ENCODE results near the gene PEX14.

DNA sequence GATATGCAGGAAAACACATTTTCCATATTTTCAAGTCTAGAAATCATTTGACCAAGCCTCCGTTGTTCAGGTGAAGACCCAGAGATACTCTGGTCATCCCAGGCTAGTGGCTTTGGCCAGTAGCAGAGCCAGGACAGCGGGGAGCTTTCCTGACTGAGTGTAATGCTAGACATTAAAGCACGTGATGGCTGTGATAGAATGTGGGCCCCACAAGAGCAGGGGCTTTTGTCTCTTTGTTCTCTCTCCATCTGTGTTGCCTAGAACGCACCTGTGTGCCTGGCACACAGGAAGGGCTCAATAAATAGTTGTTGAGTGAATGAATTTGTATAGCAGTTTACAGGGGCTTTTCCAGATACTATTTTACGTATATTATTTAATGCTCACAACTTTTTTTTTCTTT, 34.0 kb upstream of the PEX14 start:
- TF ChIP-seq POLR2A (IDR thresholded peaks at IDR 0.05), result no peak
- TF ChIP-seq, protein P1, sequence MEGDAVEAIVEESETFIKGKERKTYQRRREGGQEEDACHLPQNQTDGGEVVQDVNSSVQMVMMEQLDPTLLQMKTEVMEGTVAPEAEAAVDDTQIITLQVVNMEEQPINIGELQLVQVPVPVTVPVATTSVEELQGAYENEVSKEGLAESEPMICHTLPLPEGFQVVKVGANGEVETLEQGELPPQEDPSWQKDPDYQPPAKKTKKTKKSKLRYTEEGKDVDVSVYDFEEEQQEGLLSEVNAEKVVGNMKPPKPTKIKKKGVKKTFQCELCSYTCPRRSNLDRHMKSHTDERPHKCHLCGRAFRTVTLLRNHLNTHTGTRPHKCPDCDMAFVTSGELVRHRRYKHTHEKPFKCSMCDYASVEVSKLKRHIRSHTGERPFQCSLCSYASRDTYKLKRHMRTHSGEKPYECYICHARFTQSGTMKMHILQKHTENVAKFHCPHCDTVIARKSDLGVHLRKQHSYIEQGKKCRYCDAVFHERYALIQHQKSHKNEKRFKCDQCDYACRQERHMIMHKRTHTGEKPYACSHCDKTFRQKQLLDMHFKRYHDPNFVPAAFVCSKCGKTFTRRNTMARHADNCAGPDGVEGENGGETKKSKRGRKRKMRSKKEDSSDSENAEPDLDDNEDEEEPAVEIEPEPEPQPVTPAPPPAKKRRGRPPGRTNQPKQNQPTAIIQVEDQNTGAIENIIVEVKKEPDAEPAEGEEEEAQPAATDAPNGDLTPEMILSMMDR (IDR thresholded peaks at IDR 0.05), result no peak
